NK-92 treated with Interleukin-12 subunit alpha and Interleukin-12 subunit beta, amount 100 ng/mL, for 24 hours (cell line): Measurements from ENCODE around the gene HMGCS1.
"Not testable (repeated sequence)": the region's sequence is repeated elsewhere in the genome, so short reads cannot be mapped to it uniquely, and the experiment has no call there.

Experiments used
- DNase-seq: peaks from one replicate; lab custom pipeline; 2025; lab: John Stamatoyannopoulos, UW

Gene HMGCS1

GRCh38 chr5:43312076-43312661 is 1.0 kb downstream of the HMGCS1 start:
- DNase-seq, result no peak

DNA sequence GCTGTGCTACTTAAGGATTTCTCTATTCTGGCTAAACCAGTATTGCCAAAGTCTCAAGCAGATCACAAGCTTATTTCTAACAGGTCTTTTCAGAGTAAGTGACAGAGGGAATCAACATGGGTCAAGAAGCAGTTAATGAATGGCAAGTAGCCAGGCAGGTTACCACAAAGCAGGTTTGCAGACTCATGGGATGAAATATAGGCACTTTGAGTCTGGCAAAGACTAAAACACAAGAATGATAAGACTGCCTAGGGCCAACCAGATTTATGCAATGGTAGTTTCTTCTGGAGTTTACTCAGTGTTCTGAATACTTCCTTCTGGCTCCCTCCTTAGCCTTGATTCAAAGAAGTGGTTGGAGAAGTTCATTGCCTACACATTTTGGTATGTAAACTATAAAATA is 3.6 kb downstream of the HMGCS1 start:
- no peak for DNase-seq

- DNase-seq, result no peak
Observed at GRCh38 chr5:43309122-43309521, 4.1 kb downstream of the HMGCS1 start.

DNA sequence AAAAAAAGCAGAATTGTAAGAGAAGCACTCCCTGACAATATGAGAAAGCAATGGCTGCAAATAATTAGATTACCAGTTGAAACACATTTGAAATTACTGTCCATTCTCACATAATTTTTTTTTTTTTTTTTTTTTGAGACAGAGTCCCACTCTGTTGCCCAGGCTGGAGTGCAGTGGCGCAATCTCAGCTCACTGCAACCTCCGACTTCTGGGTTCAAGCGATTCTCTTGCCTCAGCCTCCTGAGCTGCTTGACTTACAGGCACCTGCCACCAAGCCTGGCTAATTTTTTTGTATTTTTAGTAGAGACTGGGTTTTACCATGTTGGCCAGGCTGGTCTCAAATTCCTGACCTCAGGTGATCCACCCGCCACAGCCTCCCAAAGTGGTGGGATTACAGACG is 6.3 kb downstream of the HMGCS1 start:
- DNase-seq, result not testable (repeated sequence)

DNA sequence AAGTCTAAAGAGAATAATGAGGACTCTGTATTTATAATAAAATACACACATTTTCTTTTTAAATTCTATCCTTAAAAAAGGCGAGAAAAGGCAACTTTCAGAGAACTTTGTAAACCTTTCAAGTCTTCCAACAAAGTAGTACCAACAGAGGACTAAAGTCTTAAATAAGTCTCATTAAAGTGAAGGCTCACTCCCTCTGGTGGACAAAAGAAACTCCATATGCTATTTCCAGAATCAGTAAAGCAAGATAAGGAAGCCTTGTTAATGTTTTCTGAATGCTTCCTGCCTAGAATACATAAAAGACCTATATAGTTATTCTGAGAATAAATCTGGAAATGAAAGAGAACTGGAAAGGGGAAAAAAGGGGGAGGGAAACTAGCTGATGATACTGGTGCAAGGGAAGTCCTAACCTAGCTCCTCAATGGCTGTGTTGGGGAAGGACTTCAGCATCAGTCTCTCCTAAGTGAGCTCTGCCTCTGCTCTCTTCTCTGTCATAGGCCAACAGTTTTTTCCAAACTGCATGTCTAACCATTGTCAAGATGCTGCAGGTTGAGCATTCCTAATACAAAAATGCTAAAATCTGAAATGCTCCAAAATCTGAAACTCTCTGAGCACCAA is 7.2 kb downstream of the HMGCS1 start:
- no peak for DNase-seq

DNA sequence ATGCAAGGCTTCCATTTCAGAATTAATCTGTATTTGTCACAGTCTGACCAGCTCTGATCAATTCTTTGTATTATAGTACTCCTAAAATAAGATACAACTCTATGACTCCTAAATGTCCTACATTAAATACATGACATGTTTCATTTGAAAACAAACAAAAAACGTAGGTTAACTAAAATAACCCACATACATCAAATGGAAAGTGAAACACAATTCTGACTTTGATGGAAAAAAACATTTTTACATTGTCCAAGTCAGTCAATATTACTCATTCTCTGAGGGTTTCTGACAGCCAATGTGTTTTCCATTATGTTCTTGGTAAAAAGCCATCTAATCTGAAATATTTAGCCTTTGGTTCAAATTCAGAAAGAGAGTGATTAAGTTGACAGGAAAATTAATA is 8.7 kb downstream of the HMGCS1 start:
- DNase-seq, result no peak

DNA sequence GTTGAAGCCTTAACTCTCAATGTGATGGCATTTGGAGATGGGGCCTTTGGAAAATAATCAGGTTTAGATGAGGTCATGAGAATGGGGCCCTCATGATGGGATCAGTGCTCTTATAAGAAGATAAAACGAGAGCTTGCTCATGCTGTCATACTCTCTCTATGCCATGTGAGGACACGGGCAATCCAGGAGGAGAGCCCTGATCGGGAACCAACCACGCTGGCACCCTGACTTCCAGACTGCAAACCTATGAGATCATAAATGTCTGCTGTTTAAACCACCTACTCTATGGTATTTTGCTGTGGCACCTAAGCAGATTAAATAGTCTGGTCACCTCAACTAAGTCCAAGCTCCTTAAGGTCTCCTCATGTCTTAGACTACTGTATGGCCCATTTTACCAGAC is 10.0 kb downstream of the HMGCS1 start:
- no peak for DNase-seq

GRCh38 chr5:43302481-43302880 is 10.7 kb downstream of the HMGCS1 start:
- no peak for DNase-seq

GRCh38 chr5:43301653-43302091 is 11.5 kb downstream of the HMGCS1 start:
- DNase-seq, result no peak

- no peak for DNase-seq
Observed at GRCh38 chr5:43300112-43300511, 13.1 kb downstream of the HMGCS1 start.

DNA sequence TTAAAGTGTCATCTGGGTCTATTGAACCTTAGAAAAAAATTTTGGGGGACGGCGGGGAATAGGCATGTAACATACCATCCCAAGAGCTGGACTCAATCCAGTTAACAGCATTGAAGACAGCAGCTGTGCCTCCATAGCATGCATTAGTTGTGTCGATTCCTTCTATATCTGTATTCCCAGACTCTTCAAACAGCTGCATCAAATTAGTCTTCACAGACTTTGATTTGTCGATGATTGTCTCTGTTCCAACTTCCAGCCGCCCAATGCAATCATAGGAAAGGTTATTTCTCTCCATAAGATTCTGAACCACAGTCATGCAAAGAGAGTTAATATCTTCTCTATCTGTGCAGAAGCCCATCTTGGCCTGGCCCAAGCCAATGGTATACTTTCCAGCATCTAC is 14.8 kb downstream of the HMGCS1 start:
- no peak for DNase-seq

DNA sequence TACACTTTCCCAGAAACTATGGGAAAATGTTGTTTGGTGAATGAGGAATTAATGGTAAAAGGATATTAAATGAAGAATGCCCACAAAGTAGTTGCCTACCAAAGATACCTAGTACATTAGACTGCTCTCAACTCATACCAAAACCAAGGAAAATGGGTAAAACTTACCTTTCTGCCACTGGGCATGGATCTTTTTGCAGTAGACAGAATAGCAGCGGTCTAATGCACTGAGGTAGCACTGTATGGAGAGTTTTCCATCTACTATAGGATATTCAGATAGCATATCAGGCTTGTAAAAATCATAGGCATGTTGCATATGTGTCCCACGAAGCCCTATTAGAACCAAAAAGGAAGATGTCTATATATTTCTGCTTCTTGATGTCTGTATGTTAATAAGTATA is 16.4 kb downstream of the HMGCS1 start:
- no peak for DNase-seq

GRCh38 chr5:43295202-43295601 is 18.0 kb downstream of the HMGCS1 start:
- DNase-seq, result no peak

GRCh38 chr5:43294226-43294625 is 19.0 kb downstream of the HMGCS1 start:
- no peak for DNase-seq

- DNase-seq, result no peak
Observed at GRCh38 chr5:43290726-43291125, 22.5 kb downstream of the HMGCS1 start.

DNA sequence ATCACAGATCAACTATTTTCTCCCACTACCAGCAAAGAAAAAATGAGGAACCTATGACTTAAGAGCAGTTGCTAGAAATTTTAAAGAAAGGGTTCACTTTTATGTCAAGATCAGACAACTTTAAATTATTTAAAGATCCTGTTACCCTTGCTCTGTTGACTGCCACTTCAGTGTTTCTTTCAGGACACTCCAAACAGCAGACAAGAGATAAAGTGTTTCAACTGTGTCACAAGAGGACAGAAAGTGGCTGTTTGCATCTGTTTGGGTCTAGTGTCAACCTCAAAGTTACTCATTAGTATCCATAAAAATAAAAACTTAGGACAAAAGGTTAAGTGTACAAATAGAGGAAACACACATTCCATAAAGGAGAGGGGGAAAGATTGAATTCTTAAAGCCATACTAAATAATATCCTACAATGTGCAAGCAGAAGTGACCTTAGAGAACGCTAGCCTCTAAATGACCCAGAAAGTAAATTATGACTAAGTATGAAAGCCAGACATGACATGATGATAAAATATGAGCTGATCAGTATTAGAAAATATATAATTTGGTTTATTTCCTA is 24.9 kb downstream of the HMGCS1 start:
- no peak for DNase-seq

DNA sequence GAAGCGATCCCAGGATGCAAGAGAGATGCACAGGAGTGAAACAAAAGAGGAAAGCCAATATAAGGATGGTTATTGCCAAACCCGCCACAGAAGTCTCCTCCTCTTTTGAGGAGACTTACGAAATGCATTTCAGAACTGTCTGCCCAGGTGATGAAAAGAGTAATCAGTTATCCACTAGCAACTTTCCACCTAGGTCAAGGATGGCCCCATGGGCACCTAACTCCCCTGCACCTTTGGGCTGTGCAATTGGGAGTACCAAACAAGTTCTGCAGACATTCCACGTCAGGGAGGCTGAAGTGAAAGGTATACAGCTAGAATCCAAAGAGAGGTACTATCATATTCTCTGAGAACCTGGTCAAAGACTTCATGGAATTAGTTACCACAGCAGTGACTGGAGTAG is 25.7 kb downstream of the HMGCS1 start:
- no peak for DNase-seq

DNA sequence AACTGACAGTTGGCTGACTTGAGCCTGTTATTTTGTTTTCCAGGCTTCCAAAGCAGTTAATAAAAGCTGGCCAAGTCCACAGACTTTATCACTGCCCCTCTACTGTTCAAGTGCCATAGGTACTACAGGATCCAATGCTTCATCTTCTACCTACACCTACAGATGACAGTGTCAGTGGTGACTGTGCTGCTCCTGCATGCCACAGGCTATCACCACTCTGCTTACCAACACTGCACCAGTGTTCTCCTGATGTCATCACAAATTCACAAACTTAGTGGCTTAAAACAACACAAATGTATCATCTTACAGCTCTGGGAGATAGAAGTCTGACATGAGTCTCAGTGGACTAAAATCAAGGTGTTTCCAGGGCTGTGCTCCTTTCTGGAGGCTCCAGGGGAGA is 26.6 kb downstream of the HMGCS1 start:
- DNase-seq, result no peak

DNA sequence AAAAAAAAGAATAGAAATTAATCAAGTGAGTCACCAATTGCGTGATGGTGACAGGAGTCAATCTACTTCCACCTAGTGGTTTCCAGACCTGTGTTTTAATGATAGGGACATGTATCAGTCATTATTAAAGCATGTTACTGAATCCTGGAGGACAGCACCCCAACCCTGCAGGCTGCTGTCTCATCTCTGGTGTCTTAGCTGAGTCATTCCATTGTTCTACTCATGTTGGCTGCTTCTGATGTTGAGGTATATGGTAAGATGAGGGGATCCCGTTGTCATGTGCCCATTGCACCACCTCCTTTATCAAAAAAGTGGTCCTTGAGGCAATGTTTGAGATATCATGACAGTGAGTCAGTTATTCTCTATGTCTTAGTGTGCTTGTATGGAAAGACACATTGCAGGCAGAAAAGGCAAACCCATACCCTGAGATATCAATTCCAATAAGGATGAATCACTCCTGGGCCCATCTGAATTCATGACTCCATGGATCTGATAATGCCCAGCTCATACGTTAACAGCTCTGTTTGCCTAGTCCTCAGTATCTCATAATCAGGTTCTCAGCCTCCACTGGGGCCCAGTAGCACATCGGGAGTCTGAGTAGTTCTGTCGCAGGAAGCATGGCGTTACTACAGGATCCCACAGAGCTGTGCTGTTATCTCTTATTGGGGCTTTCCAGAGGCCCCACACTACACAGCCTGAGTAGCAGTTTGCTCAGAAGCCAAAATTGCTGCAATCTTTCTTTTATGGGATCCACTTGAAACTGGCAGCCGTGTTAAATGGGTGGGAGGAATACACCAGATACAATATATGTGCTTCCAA is 31.2 kb downstream of the HMGCS1 start:
- DNase-seq, result no peak

DNA sequence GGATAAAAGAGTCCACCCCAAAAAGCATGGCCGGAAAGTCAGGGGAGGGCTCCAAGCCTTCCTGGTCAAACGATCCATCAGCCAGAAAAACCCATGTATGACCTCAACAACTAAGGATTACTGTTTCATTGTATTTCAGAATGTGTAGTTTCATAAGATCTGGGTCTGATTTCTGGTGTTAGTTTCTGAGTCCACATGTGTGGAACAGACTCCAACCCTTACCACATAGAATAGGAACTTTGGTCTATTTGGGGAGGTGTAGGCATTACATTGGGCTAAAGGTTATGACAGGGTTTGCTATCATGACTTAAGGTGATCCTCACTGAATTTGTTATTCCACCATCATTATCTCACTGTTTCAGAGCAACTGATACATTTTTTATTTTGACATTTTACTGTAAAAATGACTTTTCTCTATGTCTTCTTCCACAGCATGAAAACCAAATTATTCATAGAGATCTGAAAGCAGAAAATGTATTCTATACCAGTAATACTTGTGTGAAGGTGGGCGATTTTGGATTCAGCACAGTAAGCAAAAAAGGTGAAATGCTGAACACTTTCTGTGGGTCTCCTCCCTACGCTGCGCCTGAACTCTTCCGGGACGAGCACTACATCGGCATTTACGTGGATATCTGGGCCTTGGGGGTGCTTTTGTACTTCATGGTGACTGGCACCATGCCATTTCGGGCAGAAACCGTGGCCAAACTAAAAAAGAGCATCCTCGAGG is 33.5 kb downstream of the HMGCS1 start:
- no peak for DNase-seq

- no peak for DNase-seq
Observed at GRCh38 chr5:43275391-43275790, 37.8 kb downstream of the HMGCS1 start.

DNA sequence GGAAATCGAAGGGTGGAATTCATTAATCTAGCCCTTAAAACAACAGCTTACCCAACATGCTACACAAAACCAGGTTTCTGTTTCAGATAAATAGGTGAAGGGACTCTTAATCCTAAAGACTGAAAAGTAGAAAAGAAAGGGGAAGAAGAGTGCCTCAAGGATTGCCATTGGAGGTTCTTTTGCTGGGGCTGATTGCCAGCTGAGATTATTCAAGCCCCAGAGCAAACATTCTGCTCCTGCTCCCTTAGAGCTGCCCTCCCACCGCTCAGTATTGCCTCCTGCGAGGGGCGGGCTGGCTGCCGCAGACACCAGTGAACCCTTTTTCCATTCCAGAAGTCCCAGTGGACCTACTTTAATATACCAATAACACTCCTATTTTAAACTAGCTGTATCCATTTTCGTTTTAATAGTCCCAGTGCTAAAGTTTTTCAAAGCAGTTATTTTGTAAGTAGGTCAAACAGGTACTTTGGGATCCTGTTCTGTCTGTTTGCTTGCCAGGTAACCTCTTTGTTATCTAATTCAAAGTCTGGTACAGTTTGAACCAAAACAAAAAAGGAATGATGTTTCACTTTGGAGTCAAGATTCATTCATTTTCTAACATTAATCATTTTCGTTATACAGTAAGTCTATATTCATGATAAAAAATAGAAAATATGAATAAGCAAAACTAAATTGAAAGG is 38.6 kb downstream of the HMGCS1 start:
- no peak for DNase-seq
